ENCODE data around the gene ARHGAP25. TPM values are rescaled to one million over a fixed set of nuclear protein-coding genes. Genes with fewer than 3 reads are reported as not detected.

Gene ARHGAP25
- total RNA-seq, 2 experiments from 2014 or later: 79.8 to 87.7 TPM

GRCh38 chr2:68720665-68721064 lies 13.9 kb upstream of the ARHGAP25 start:
- H3K9me3 Mint-ChIP-seq: no peaks in the 10 kb centered on the region
- POLR2A ChIA-PET: interaction anchor here (1.1 to 4.5 kb wide), 4 partner anchors 14 to 24 kb away, joined by 4 to 31 read pairs (median 13); partner anchors contain the start of gene ARHGAP25
- H3K27me3 Mint-ChIP-seq: no peaks in the 10 kb centered on the region
- H3K4me1 Mint-ChIP-seq (ENCODE audit: low read depth): peaks cover 90% of the 10 kb centered on the region
- no peak overlapping the region for H3K4me3 Mint-ChIP-seq
- intact Hi-C loops (cut with micrococcal nuclease): loop anchor here (1.0 kb wide), 1 partner anchor 46 kb away; no protein-coding TSS in a partner anchor
- DNase-seq: no peak
- CTCF ChIA-PET: interaction anchor here (0.6 to 8.7 kb wide), 11 partner anchors 10 to 257 kb away, joined by 3 to 57 read pairs (median 11); no protein-coding TSS in a partner anchor
- peak overlapping the region; percentile 85 for H3K27ac Mint-ChIP-seq
- H3K36me3 Mint-ChIP-seq: peaks cover 2% of the 10 kb centered on the region

GRCh38 chr2:68721482-68722101 lies 13.0 kb upstream of the ARHGAP25 start:
- no peaks in the 10 kb centered on the region for H3K9me3 Mint-ChIP-seq
- H3K4me1 Mint-ChIP-seq (ENCODE audit: low read depth): peaks cover 90% of the 10 kb centered on the region
- peak overlapping the region; percentile 85 for H3K27ac Mint-ChIP-seq
- H3K4me3 Mint-ChIP-seq: peak overlapping the region; percentile 61
- CTCF ChIA-PET: interaction anchor here (0.6 to 8.7 kb wide), 13 partner anchors 12 to 258 kb away, joined by 3 to 57 read pairs (median 11); partner anchors contain the start of gene ARHGAP25
- peak; percentile 62 for DNase-seq
- POLR2A ChIA-PET: interaction anchor here (0.6 to 4.5 kb wide), 7 partner anchors 11 to 112 kb away, joined by 3 to 31 read pairs (median 5); partner anchors contain the start of gene ARHGAP25
- intact Hi-C loops (cut with micrococcal nuclease): loop anchor here (1.0 kb wide), 1 partner anchor 45 kb away; no protein-coding TSS in a partner anchor
- H3K27me3 Mint-ChIP-seq: no peaks in the 10 kb centered on the region
- peaks cover 2% of the 10 kb centered on the region for H3K36me3 Mint-ChIP-seq

GRCh38 chr2:68722712-68723111 lies 11.9 kb upstream of the ARHGAP25 start:
- no peaks in the 10 kb centered on the region for H3K27me3 Mint-ChIP-seq
- no peak overlapping the region for H3K27ac Mint-ChIP-seq
- H3K9me3 Mint-ChIP-seq: no peaks in the 10 kb centered on the region
- H3K4me3 Mint-ChIP-seq: no peak overlapping the region
- intact Hi-C loops (cut with micrococcal nuclease): no loop called here
- peaks cover 90% of the 10 kb centered on the region for H3K4me1 Mint-ChIP-seq (ENCODE audit: low read depth)
- peaks cover 2% of the 10 kb centered on the region for H3K36me3 Mint-ChIP-seq
- POLR2A ChIA-PET: interaction anchor here (0.6 to 4.5 kb wide), 3 partner anchors 12 to 108 kb away, joined by 4 to 31 read pairs (median 16); partner anchors contain the start of gene ARHGAP25
- DNase-seq: no peak
- CTCF ChIA-PET: interaction anchor here (0.5 to 8.7 kb wide), 14 partner anchors 11 to 259 kb away, joined by 3 to 57 read pairs (median 10); partner anchors contain the start of gene ARHGAP25

GRCh38 chr2:68723181-68723580 lies 11.4 kb upstream of the ARHGAP25 start:
- H3K4me3 Mint-ChIP-seq: no peak overlapping the region
- H3K27me3 Mint-ChIP-seq: no peaks in the 10 kb centered on the region
- ChIA-PET POLR2A (interaction anchor here (0.9 to 4.5 kb wide), 3 partner anchors 11 to 130 kb away, joined by 3 to 31 read pairs (median 16); partner anchors contain the start of gene ARHGAP25), CTCF (interaction anchor here (0.6 to 8.7 kb wide), 10 partner anchors 10 to 260 kb away, joined by 3 to 57 read pairs (median 11); partner anchors contain the start of gene ARHGAP25)
- DNase-seq: no peak
- intact Hi-C loops (cut with micrococcal nuclease): no loop called here
- no peak overlapping the region for H3K27ac Mint-ChIP-seq
- no peaks in the 10 kb centered on the region for H3K9me3 Mint-ChIP-seq
- H3K36me3 Mint-ChIP-seq: peaks cover 2% of the 10 kb centered on the region
- H3K4me1 Mint-ChIP-seq (ENCODE audit: low read depth): peaks cover 90% of the 10 kb centered on the region

- POLR2A ChIA-PET: interaction anchor here (1.3 kb wide), 2 partner anchors 13 to 15 kb away, joined by 3 read pairs; no protein-coding TSS in a partner anchor
- DNase-seq: no peak
Measured at GRCh38 chr2:68726100-68726499, 8.5 kb upstream of the ARHGAP25 start.

GRCh38 chr2:68726608-68727367 lies 7.8 kb upstream of the ARHGAP25 start:
- Mint-ChIP-seq H3K4me3 (peak overlapping the region; percentile 28), H3K27ac (peak overlapping the region; percentile 88), H3K4me1 (ENCODE audit: low read depth) (peaks cover 77% of the 10 kb centered on the region), H3K9me3 (no peaks in the 10 kb centered on the region), H3K27me3 (no peaks in the 10 kb centered on the region), H3K36me3 (no peaks in the 10 kb centered on the region)
- DNase-seq: peak; percentile 93
- CTCF ChIA-PET: interaction anchor here (1.0 to 8.7 kb wide), 5 partner anchors 7 to 185 kb away, joined by 4 to 57 read pairs (median 10); partner anchors contain the start of gene ARHGAP25
- POLR2A ChIA-PET: interaction anchor here (0.9 to 1.6 kb wide), 8 partner anchors 8 to 44 kb away, joined by 3 to 5 read pairs (median 4); no protein-coding TSS in a partner anchor
- intact Hi-C loops (cut with micrococcal nuclease): loop anchor here (1.0 kb wide), 2 partner anchors 9 to 14 kb away; no protein-coding TSS in a partner anchor

More at GRCh38 chr2:68726100-68726499, 8.5 kb upstream of the ARHGAP25 start:
- Mint-ChIP-seq H3K4me1 (ENCODE audit: low read depth) (peaks cover 77% of the 10 kb centered on the region), H3K27me3 (no peaks in the 10 kb centered on the region), H3K27ac (peak overlapping the region; percentile 47), H3K4me3 (peak overlapping the region; percentile 28), H3K36me3 (peaks cover 2% of the 10 kb centered on the region), H3K9me3 (no peaks in the 10 kb centered on the region)
- CTCF ChIA-PET: interaction anchor here (0.8 to 8.7 kb wide), 4 partner anchors 8 to 25 kb away, joined by 3 to 57 read pairs (median 18); partner anchors contain the start of gene ARHGAP25
- intact Hi-C loops (cut with micrococcal nuclease): no loop called here

- no peaks in the 10 kb centered on the region for H3K36me3 Mint-ChIP-seq
- POLR2A ChIA-PET: interaction anchor here (0.9 to 1.6 kb wide), 8 partner anchors 9 to 45 kb away, joined by 3 to 5 read pairs (median 4); no protein-coding TSS in a partner anchor
- H3K9me3 Mint-ChIP-seq: no peaks in the 10 kb centered on the region
- intact Hi-C loops (cut with micrococcal nuclease): loop anchor here (1.0 kb wide), 2 partner anchors 11 to 12 kb away; no protein-coding TSS in a partner anchor
- peak overlapping the region; percentile 44 for H3K4me3 Mint-ChIP-seq
- DNase-seq: no peak
- H3K4me1 Mint-ChIP-seq (ENCODE audit: low read depth): peaks cover 71% of the 10 kb centered on the region
- peak overlapping the region; percentile 88 for H3K27ac Mint-ChIP-seq
- CTCF ChIA-PET: interaction anchor here (0.6 to 8.7 kb wide), 7 partner anchors 14 to 264 kb away, joined by 3 to 57 read pairs (median 4); no protein-coding TSS in a partner anchor
- H3K27me3 Mint-ChIP-seq: no peaks in the 10 kb centered on the region
Measured at GRCh38 chr2:68727683-68728375, 6.8 kb upstream of the ARHGAP25 start.

- Mint-ChIP-seq H3K27ac (no peak overlapping the region), H3K27me3 (no peaks in the 10 kb centered on the region), H3K9me3 (no peaks in the 10 kb centered on the region), H3K4me3 (no peak overlapping the region), H3K4me1 (ENCODE audit: low read depth) (peaks cover 49% of the 10 kb centered on the region), H3K36me3 (peaks cover 4% of the 10 kb centered on the region)
- intact Hi-C loops (cut with micrococcal nuclease): loop anchor here (10.0 kb wide), 1 partner anchor 576 kb away; the partner anchor contains the start of gene PNO1
- POLR2A ChIA-PET: interaction anchor here (0.6 kb wide), 1 partner anchor 11 kb away, joined by 3 read pairs; no protein-coding TSS in a partner anchor
- DNase-seq: no peak
- CTCF ChIA-PET: interaction anchor here (0.6 to 1.9 kb wide), 4 partner anchors 10 to 194 kb away, joined by 3 to 5 read pairs (median 3); no protein-coding TSS in a partner anchor
Measured at GRCh38 chr2:68730828-68731227, 3.8 kb upstream of the ARHGAP25 start.

- CTCF ChIA-PET: interaction anchor here (0.9 to 3.1 kb wide), 8 partner anchors 8 to 178 kb away, joined by 3 to 27 read pairs (median 6); no protein-coding TSS in a partner anchor
- Mint-ChIP-seq H3K27me3 (no peaks in the 10 kb centered on the region), H3K36me3 (peaks cover 12% of the 10 kb centered on the region), H3K27ac (peak overlapping the region; percentile 0), H3K4me3 (no peak overlapping the region), H3K4me1 (ENCODE audit: low read depth) (peaks cover 35% of the 10 kb centered on the region), H3K9me3 (no peaks in the 10 kb centered on the region)
- intact Hi-C loops (cut with micrococcal nuclease): loop anchor here (10.0 kb wide), 1 partner anchor 577 kb away; the partner anchor contains the start of gene PNO1
- POLR2A ChIA-PET: interaction anchor here (1.0 to 2.8 kb wide), 4 partner anchors 10 to 176 kb away, joined by 3 to 14 read pairs (median 4); no protein-coding TSS in a partner anchor
- no peak for DNase-seq
Measured at GRCh38 chr2:68732036-68732932, 2.3 kb upstream of the ARHGAP25 start.

GRCh38 chr2:68733365-68733764 lies 1.2 kb upstream of the ARHGAP25 start:
- H3K27ac Mint-ChIP-seq: no peak overlapping the region
- no peak overlapping the region for H3K4me3 Mint-ChIP-seq
- no peaks in the 10 kb centered on the region for H3K9me3 Mint-ChIP-seq
- H3K4me1 Mint-ChIP-seq (ENCODE audit: low read depth): peaks cover 29% of the 10 kb centered on the region
- ChIA-PET POLR2A (interaction anchor here (0.7 to 2.8 kb wide), 10 partner anchors 11 to 267 kb away, joined by 3 to 31 read pairs (median 7); no protein-coding TSS in a partner anchor), CTCF (interaction anchor here (1.0 to 3.1 kb wide), 12 partner anchors 9 to 177 kb away, joined by 3 to 27 read pairs (median 6); no protein-coding TSS in a partner anchor)
- no peaks in the 10 kb centered on the region for H3K27me3 Mint-ChIP-seq
- intact Hi-C loops (cut with micrococcal nuclease): loop anchor here (10.0 kb wide), 1 partner anchor 579 kb away; the partner anchor contains the start of gene PNO1
- DNase-seq: no peak
- peaks cover 22% of the 10 kb centered on the region for H3K36me3 Mint-ChIP-seq
